ENCODE results near the gene MRPS7. TPM values are rescaled to one million over a fixed set of nuclear protein-coding genes. Genes with fewer than 3 reads are reported as not detected.

Gene MRPS7
- total and polyA plus RNA-seq, 9 of the 15 experiments (the other 6 are each of a cell fraction or from before 2014, with no cell fraction given) = 107 to 244 (median 132) TPM

- no peak for ATAC-seq
- WGBS (ENCODE audit: insufficient coverage, low coverage, missing lambda C conversion rate) = 91% methylated on average over 11 of the region's 11 CpGs
- no peak overlapping the region for H3K27ac ChIP-seq (ENCODE audit: extremely low read depth, low read depth, low read length)
- H3K4me3 ChIP-seq = no peak overlapping the region
- CTCF ChIA-PET (ENCODE audit: low intra/inter-chr PET ratio) = interaction anchor here (0.9 to 2.8 kb wide), 2 partner anchors 174 to 276 kb away, joined by 3 to 10 read pairs; no protein-coding TSS in a partner anchor
- H3K9me3 ChIP-seq (replicated peaks; ENCODE audit: control insufficient read depth, insufficient read depth, low read depth, low read length) = no peaks in the 10 kb centered on the region
- peak; percentile 33; the same call in 1 of the 2 replicates for TF ChIP-seq POLR2G (IDR thresholded peaks at IDR 0.05; ENCODE audit: low read depth, low read length)
- 0 out of 2 replicates have a peak, but pooled peaks have one; percentile 4 for TF ChIP-seq ZBED1 (IDR thresholded peaks at IDR 0.05)
- no peak for TF ChIP-seq SIRT6 (IDR thresholded peaks at IDR 0.05; ENCODE audit: low read depth, low read length)
- TF ChIP-seq RBFOX2 (IDR thresholded peaks at IDR 0.05; ENCODE audit: low read depth, low read length) = 0 out of 2 replicates have a peak, but pooled peaks have one; percentile 19
- no peak for TF ChIP-seq RAD21 (CRISPR knock-in tag; conservative IDR thresholded peaks at IDR 0.05 in 1 of 2, IDR thresholded peaks at IDR 0.05 in 1 of 2)
- TF ChIP-seq ZFP36 (IDR thresholded peaks at IDR 0.05; ENCODE audit: low read depth, low read length, partially characterized antibody) = no peak
- TF ChIP-seq ZC3H8 (IDR thresholded peaks at IDR 0.05) = no peak
- no peak for TF ChIP-seq ESRRA (IDR thresholded peaks at IDR 0.05; ENCODE audit: borderline replicate concordance, low read depth)
- no peak for TF ChIP-seq PHTF2 (CRISPR knock-in tag; IDR thresholded peaks at IDR 0.05)
- no peaks in the 10 kb centered on the region for H3K9me1 ChIP-seq (ENCODE audit: control insufficient read depth, insufficient read depth, low read length)
- no peak overlapping the region for H3K4me2 ChIP-seq (ENCODE audit: insufficient read depth, low read length)
- peaks cover 89% of the 10 kb centered on the region for H3K36me3 ChIP-seq (ENCODE audit: control insufficient read depth, insufficient read depth, low read length)
- TSS peak; percentile 27 for BruUV-seq (replicated peaks)
- peak overlapping the region in 1 of 2 experiments; percentile 70; a peak in 2 of 4 replicates for H3K9ac ChIP-seq (ENCODE audit: insufficient read depth in 1 of 2, low read depth in 2 of 2, low read length in 2 of 2)
- no peaks in the 10 kb centered on the region for H3K27me3 ChIP-seq (ENCODE audit: control insufficient read depth in 2 of 2, insufficient read depth in 2 of 2, low read length in 2 of 2)
- H4K20me1 ChIP-seq (replicated peaks; ENCODE audit: control insufficient read depth, insufficient read depth, low read length) = peaks cover 19% of the 10 kb centered on the region; the same call in 1 of the 2 replicates
- H3K4me1 ChIP-seq (replicated peaks in 1 of 2; ENCODE audit: control insufficient read depth in 2 of 2, insufficient read depth in 2 of 2, low read length in 2 of 2) = peaks cover 14 to 33% of the 10 kb centered on the region in 2 experiments
- POLR2A ChIA-PET = interaction anchor here (1.3 kb wide), 1 partner anchor 15 kb away, joined by 3 read pairs; no protein-coding TSS in a partner anchor
- FAIRE-seq = no peak
- no peak for DNase-seq (ENCODE audit: extremely low read depth in 1 of 4, low spot score in 3 of 4)
- intact Hi-C loops (cut with micrococcal nuclease) (loop anchor here (5.0 kb wide), 1 partner anchor 126 kb away; no protein-coding TSS in a partner anchor), in situ Hi-C loops (cut with MboI) (no loop called here)
- H3K79me2 ChIP-seq (ENCODE audit: control insufficient read depth, insufficient read depth, low read length) = no peaks in the 10 kb centered on the region
- no peak overlapping the region for H2AFZ ChIP-seq (ENCODE audit: low read depth, low read length)
Observed at GRCh38 chr17:75238020-75238580, 23.6 kb upstream of the MRPS7 start.

Measured in K562 (cell line).